Stimulated activated naive CD8-positive, alpha-beta T cell treated with anti-CD3 and anti-CD28 coated beads, Interleukin-15, Interleukin-2, amounts not matched to agents 100 ng/mL and 50 ng/mL, for 24 hours (primary cell): ENCODE data around the gene KRT33A.

ENCODE experiments used
- H3K27ac Mint-ChIP-seq: one replicate; pipeline ENCODE4 v1.8.0; 2021; ENCODE audit warnings: mild to moderate bottlenecking, mixed read lengths
- H3K27me3 Mint-ChIP-seq: one replicate; pipeline ENCODE4 v1.8.0; 2021; ENCODE audit warnings: mixed read lengths
- H3K36me3 Mint-ChIP-seq: one replicate; pipeline ENCODE4 v1.8.0; 2021; ENCODE audit warnings: low read depth, mixed read lengths
- H3K4me1 Mint-ChIP-seq: one replicate; pipeline ENCODE4 v1.8.0; 2021; ENCODE audit warnings: low read depth, mixed read lengths
- H3K4me3 Mint-ChIP-seq: one replicate; pipeline ENCODE4 v1.8.0; 2021; ENCODE audit warnings: mild to moderate bottlenecking, mixed read lengths
- H3K9me3 Mint-ChIP-seq: one replicate; pipeline ENCODE4 v1.8.0; 2021; ENCODE audit warnings: mixed read lengths

KRT33A gene

DNA sequence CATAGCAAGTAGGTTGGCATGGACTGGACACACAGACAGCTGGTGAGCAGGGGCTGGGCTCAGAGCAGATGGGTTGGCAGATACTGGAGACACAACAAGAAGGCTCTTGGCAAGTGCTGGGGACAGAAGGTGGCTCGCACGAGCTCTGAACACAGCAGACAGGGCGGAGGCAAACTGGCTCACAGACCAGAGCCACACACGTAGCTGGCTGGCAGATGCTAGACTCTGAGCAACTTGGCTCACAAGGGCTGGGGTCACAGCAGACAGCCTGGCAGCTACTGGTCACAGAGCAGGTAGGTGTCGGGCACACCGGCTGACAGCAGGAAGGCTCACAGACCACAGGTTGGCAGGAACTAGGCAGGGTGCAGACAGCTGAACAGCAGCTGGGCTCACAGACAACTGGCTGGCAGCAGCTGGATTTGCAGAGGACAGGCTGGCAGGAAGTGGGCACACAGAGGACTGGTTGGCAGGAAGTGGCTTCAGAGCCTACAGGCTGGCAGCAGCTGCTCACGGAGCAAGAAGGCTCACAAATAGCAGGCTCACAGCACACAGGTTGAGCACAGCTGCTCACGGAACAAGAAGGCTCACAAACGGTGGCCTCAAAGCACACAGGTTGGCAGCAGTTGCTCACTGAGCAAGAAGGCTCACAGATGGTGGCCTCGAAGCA, 42.2 kb downstream of the KRT33A start:
- H3K27me3 Mint-ChIP-seq = no peaks in the 10 kb centered on the region
- peaks cover 47% of the 10 kb centered on the region for H3K4me1 Mint-ChIP-seq
- H3K9me3 Mint-ChIP-seq = no peaks in the 10 kb centered on the region
- H3K27ac Mint-ChIP-seq = peak overlapping the region; percentile 82
- peak overlapping the region; percentile 55 for H3K4me3 Mint-ChIP-seq
- H3K36me3 Mint-ChIP-seq = no peaks in the 10 kb centered on the region

DNA sequence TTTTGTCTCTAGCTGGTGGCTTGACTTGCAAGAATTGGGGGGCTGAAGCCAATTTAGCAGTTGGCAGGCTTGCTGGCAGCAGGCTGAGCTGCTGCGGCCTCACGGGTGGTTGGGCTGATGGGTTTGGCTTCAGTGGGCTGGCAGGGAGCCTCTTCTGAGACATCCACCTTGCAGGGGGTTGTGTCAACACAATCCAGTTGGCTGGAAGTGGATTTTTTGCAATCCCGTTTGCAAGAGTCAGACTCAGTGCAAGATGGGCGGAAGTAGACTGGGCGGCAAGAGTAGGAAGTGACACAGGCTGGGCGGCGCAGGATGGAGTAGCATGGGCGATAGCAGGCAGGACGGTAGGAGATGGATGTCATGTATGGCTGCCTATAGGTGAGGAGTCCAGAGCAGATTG, 43.0 kb downstream of the KRT33A start:
- Mint-ChIP-seq H3K36me3 (no peaks in the 10 kb centered on the region), H3K27ac (peak overlapping the region; percentile 82), H3K4me1 (peaks cover 47% of the 10 kb centered on the region), H3K4me3 (peak overlapping the region; percentile 55), H3K27me3 (no peaks in the 10 kb centered on the region), H3K9me3 (no peaks in the 10 kb centered on the region)

DNA sequence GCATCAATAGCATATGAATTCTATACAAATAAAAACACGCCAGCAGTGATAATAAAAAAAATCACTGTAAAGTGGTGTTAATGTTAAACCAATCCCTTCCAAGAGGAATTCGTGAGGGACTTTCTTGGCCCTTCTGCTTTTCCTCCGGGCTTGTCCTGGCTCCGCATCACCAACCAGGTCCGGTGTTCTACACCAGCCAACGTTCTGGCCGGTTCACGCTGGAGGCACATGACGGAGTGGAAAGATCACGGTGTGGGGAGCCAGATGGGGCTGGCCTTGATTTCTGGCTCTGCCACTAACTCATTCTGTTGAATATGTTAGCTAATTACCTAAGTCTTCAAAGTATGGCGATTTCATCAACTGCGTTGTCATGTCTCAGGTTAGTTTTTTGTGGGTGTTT, 46.5 kb downstream of the KRT33A start:
- Mint-ChIP-seq H3K4me1 (peaks cover 39% of the 10 kb centered on the region), H3K27me3 (no peaks in the 10 kb centered on the region), H3K4me3 (no peak overlapping the region), H3K36me3 (no peaks in the 10 kb centered on the region), H3K9me3 (no peaks in the 10 kb centered on the region), H3K27ac (no peak overlapping the region)

DNA sequence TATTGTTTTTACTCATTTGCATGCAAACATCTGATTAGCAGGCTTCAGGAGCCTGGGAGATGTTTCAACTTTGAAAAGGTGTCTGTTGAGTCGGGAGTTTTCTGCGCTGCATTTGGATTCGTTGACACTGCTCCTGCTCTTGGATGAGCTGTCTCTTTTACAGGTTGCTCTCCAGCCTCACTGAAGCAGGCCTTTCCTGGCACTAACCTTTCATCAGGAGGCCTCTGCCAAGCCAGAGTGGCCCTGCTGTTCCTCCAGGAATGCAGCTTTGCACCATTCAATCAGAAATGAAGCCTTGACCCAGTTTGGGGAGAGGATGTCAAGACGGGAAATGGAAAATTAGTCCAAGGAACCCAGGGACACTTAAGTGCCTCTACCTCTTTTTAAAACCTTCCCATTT, 47.6 kb downstream of the KRT33A start:
- peaks cover 28% of the 10 kb centered on the region for H3K4me1 Mint-ChIP-seq
- no peak overlapping the region for H3K4me3 Mint-ChIP-seq
- no peaks in the 10 kb centered on the region for H3K9me3 Mint-ChIP-seq
- H3K36me3 Mint-ChIP-seq = no peaks in the 10 kb centered on the region
- no peaks in the 10 kb centered on the region for H3K27me3 Mint-ChIP-seq
- H3K27ac Mint-ChIP-seq = no peak overlapping the region

- Mint-ChIP-seq H3K27me3 (no peaks in the 10 kb centered on the region), H3K4me3 (no peak within 1 kb of the TSS), H3K4me1 (peaks cover 20% of the 10 kb centered on the region)
These were observed 48.4 kb downstream of the KRT33A start, which contains the start of gene KRTAP29-1 for GRCh38 chr17:41301916-41302901. Gene KRTAP29-1, minus strand, starts transcription at chr17:41302851. Its CDS starts 0 bp downstream, at chr17:41302851.

DNA sequence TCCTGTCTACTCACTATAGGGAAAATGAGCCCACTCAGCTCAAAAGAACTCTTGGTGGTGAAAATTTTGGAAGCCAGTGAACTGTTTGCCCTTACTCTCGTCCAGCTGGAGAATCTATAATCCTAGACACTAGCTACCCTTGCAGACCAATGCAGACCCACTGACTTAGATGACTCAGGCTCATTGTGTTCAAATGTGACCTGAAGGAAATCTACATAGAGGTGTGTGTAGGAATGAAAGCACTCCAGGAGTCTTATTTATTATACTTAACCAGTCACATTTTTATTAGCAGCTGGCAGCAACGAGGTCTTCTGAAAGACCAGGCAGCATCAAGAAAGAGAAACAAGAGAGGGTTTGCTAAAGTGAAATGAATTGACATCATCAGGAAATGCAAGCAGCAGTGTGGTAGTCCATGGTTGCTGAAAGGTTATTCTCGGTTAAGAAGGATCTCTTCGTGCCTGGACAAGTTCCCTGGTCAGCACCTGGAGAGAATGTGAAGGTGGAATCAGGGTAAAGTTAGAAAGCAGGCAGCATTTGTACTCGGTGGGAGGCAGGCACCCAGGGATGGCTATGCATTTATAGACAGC, 49.3 kb downstream of the KRT33A start:
- Mint-ChIP-seq H3K4me1 (peaks cover 13% of the 10 kb centered on the region), H3K27ac (no peak overlapping the region), H3K9me3 (no peaks in the 10 kb centered on the region), H3K27me3 (no peaks in the 10 kb centered on the region), H3K4me3 (no peak overlapping the region), H3K36me3 (no peaks in the 10 kb centered on the region)

More at GRCh38 chr17:41301916-41302901, 48.4 kb downstream of the KRT33A start, which contains the start of gene KRTAP29-1:
- Mint-ChIP-seq H3K9me3 (no peaks in the 10 kb centered on the region), H3K36me3 (no peaks in the 10 kb centered on the region), H3K27ac (no peak within 1 kb of the TSS)

- no peaks in the 10 kb centered on the region for H3K27me3 Mint-ChIP-seq
- no peaks in the 10 kb centered on the region for H3K36me3 Mint-ChIP-seq
- no peak overlapping the region for H3K4me3 Mint-ChIP-seq
- peaks cover 13% of the 10 kb centered on the region for H3K4me1 Mint-ChIP-seq
- no peak overlapping the region for H3K27ac Mint-ChIP-seq
- no peaks in the 10 kb centered on the region for H3K9me3 Mint-ChIP-seq
These were observed 52.0 kb downstream of the KRT33A start for GRCh38 chr17:41298458-41299135.

GRCh38 chr17:41296846-41297245, 53.8 kb downstream of the KRT33A start:
- peaks cover 8% of the 10 kb centered on the region for H3K4me1 Mint-ChIP-seq
- H3K27ac Mint-ChIP-seq = no peak overlapping the region
- no peaks in the 10 kb centered on the region for H3K27me3 Mint-ChIP-seq
- no peak overlapping the region for H3K4me3 Mint-ChIP-seq
- H3K36me3 Mint-ChIP-seq = no peaks in the 10 kb centered on the region
- H3K9me3 Mint-ChIP-seq = no peaks in the 10 kb centered on the region
